ENCODE results near the gene VDR. TPM values are rescaled to one million over a fixed set of nuclear protein-coding genes. Genes with fewer than 3 reads are reported as not detected.
A peak's percentile ranks its signal among the peaks of the same experiment; 100 is the strongest.

Gene VDR
- polyA plus RNA-seq, 1 donor = 11.3 TPM

- Histone ChIP-seq H3K4me1 (ENCODE audit: control insufficient read depth, insufficient read depth, low read length) (peaks cover 25% of the 10 kb centered on the region), H3K4me3 (ENCODE audit: low read length) (no peak overlapping the region), H3K9me3 (ENCODE audit: control insufficient read depth, low read depth, low read length) (no peaks in the 10 kb centered on the region), H3K27me3 (ENCODE audit: control insufficient read depth, insufficient read depth, low read length) (no peaks in the 10 kb centered on the region), H3K36me3 (ENCODE audit: control insufficient read depth, insufficient read depth, low read length) (no peaks in the 10 kb centered on the region), H3K27ac (ENCODE audit: low read length) (peak overlapping the region; percentile 42)
- WGBS (ENCODE audit: insufficient coverage, low lambda C conversion rate) = no CpG with 5 or more reads among the region's 12 CpGs
- peak; percentile 20 to 91 for DNase-seq
Observed at GRCh38 chr12:47943623-47944340, 39.0 kb upstream of the VDR start.

GRCh38 chr12:47942614-47943225 is 37.9 kb upstream of the VDR start:
- H3K4me3 ChIP-seq (ENCODE audit: low read length) = no peak overlapping the region
- H3K27me3 ChIP-seq (ENCODE audit: control insufficient read depth, insufficient read depth, low read length) = no peaks in the 10 kb centered on the region
- no peaks in the 10 kb centered on the region for H3K9me3 ChIP-seq (ENCODE audit: control insufficient read depth, low read depth, low read length)
- H3K4me1 ChIP-seq (ENCODE audit: control insufficient read depth, insufficient read depth, low read length) = peaks cover 25% of the 10 kb centered on the region
- no peak for DNase-seq
- H3K27ac ChIP-seq (ENCODE audit: low read length) = peak overlapping the region; percentile 42
- no peaks in the 10 kb centered on the region for H3K36me3 ChIP-seq (ENCODE audit: control insufficient read depth, insufficient read depth, low read length)
- WGBS (ENCODE audit: insufficient coverage, low lambda C conversion rate) = no CpG with 5 or more reads among the region's 31 CpGs

- H3K4me1 ChIP-seq (ENCODE audit: control insufficient read depth, insufficient read depth, low read length) = peaks cover 25% of the 10 kb centered on the region
- no CpG with 5 or more reads among the region's 40 CpGs for WGBS (ENCODE audit: insufficient coverage, low lambda C conversion rate)
Observed at GRCh38 chr12:47941871-47942613, 37.2 kb upstream of the VDR start.

GRCh38 chr12:47941475-47941780 is 36.6 kb upstream of the VDR start:
- DNase-seq = no peak
- WGBS (ENCODE audit: insufficient coverage, low lambda C conversion rate) = 100% methylated on average over 1 of the region's 9 CpGs
- Histone ChIP-seq H3K36me3 (ENCODE audit: control insufficient read depth, insufficient read depth, low read length) (no peaks in the 10 kb centered on the region), H3K27me3 (ENCODE audit: control insufficient read depth, insufficient read depth, low read length) (no peaks in the 10 kb centered on the region), H3K4me3 (ENCODE audit: low read length) (no peak overlapping the region), H3K4me1 (ENCODE audit: control insufficient read depth, insufficient read depth, low read length) (peaks cover 25% of the 10 kb centered on the region), H3K9me3 (ENCODE audit: control insufficient read depth, low read depth, low read length) (no peaks in the 10 kb centered on the region), H3K27ac (ENCODE audit: low read length) (no peak overlapping the region)

More at GRCh38 chr12:47941871-47942613, 37.2 kb upstream of the VDR start:
- no peak for DNase-seq
- Histone ChIP-seq H3K9me3 (ENCODE audit: control insufficient read depth, low read depth, low read length) (no peaks in the 10 kb centered on the region), H3K27ac (ENCODE audit: low read length) (no peak overlapping the region), H3K27me3 (ENCODE audit: control insufficient read depth, insufficient read depth, low read length) (no peaks in the 10 kb centered on the region), H3K36me3 (ENCODE audit: control insufficient read depth, insufficient read depth, low read length) (no peaks in the 10 kb centered on the region), H3K4me3 (ENCODE audit: low read length) (no peak overlapping the region)

- 100% methylated on average over 1 of the region's 10 CpGs for WGBS (ENCODE audit: insufficient coverage, low lambda C conversion rate)
- no peak overlapping the region for H3K4me3 ChIP-seq (ENCODE audit: low read length)
- no peak overlapping the region for H3K27ac ChIP-seq (ENCODE audit: low read length)
- H3K27me3 ChIP-seq (ENCODE audit: control insufficient read depth, insufficient read depth, low read length) = no peaks in the 10 kb centered on the region
- H3K36me3 ChIP-seq (ENCODE audit: control insufficient read depth, insufficient read depth, low read length) = no peaks in the 10 kb centered on the region
- no peak for DNase-seq
- H3K9me3 ChIP-seq (ENCODE audit: control insufficient read depth, low read depth, low read length) = no peaks in the 10 kb centered on the region
- H3K4me1 ChIP-seq (ENCODE audit: control insufficient read depth, insufficient read depth, low read length) = peaks cover 25% of the 10 kb centered on the region
Observed at GRCh38 chr12:47940773-47941474, 36.1 kb upstream of the VDR start.

- Histone ChIP-seq H3K4me1 (ENCODE audit: control insufficient read depth, insufficient read depth, low read length) (peaks cover 24% of the 10 kb centered on the region), H3K36me3 (ENCODE audit: control insufficient read depth, insufficient read depth, low read length) (no peaks in the 10 kb centered on the region), H3K27ac (ENCODE audit: low read length) (no peak overlapping the region), H3K9me3 (ENCODE audit: control insufficient read depth, low read depth, low read length) (no peaks in the 10 kb centered on the region), H3K27me3 (ENCODE audit: control insufficient read depth, insufficient read depth, low read length) (no peaks in the 10 kb centered on the region), H3K4me3 (ENCODE audit: low read length) (no peak overlapping the region)
- no CpG with 5 or more reads among the region's 6 CpGs for WGBS (ENCODE audit: insufficient coverage, low lambda C conversion rate)
- peak; percentile 53 to 84 for DNase-seq
Observed at GRCh38 chr12:47939009-47939601, 34.3 kb upstream of the VDR start.

- H3K4me3 ChIP-seq (ENCODE audit: low read length) = no peak overlapping the region
- DNase-seq = no peak
- no CpG with 5 or more reads among the region's 4 CpGs for whole genome bisulfite sequencing (ENCODE audit: insufficient coverage, low lambda C conversion rate)
- H3K4me1 ChIP-seq (ENCODE audit: control insufficient read depth, insufficient read depth, low read length) = peaks cover 22% of the 10 kb centered on the region
- no peak overlapping the region for H3K27ac ChIP-seq (ENCODE audit: low read length)
- H3K9me3 ChIP-seq (ENCODE audit: control insufficient read depth, low read depth, low read length) = no peaks in the 10 kb centered on the region
- H3K27me3 ChIP-seq (ENCODE audit: control insufficient read depth, insufficient read depth, low read length) = no peaks in the 10 kb centered on the region
- H3K36me3 ChIP-seq (ENCODE audit: control insufficient read depth, insufficient read depth, low read length) = no peaks in the 10 kb centered on the region
Observed at GRCh38 chr12:47938594-47938993, 33.8 kb upstream of the VDR start.

- Histone ChIP-seq H3K4me3 (ENCODE audit: low read length) (no peak overlapping the region), H3K27ac (ENCODE audit: low read length) (no peak overlapping the region), H3K36me3 (ENCODE audit: control insufficient read depth, insufficient read depth, low read length) (no peaks in the 10 kb centered on the region), H3K27me3 (ENCODE audit: control insufficient read depth, insufficient read depth, low read length) (no peaks in the 10 kb centered on the region), H3K4me1 (ENCODE audit: control insufficient read depth, insufficient read depth, low read length) (peaks cover 18% of the 10 kb centered on the region), H3K9me3 (ENCODE audit: control insufficient read depth, low read depth, low read length) (no peaks in the 10 kb centered on the region)
- no CpG with 5 or more reads among the region's 1 CpG for WGBS (ENCODE audit: insufficient coverage, low lambda C conversion rate)
- DNase-seq = no peak
Observed at GRCh38 chr12:47938093-47938492, 33.3 kb upstream of the VDR start.

- no peak overlapping the region for H3K4me3 ChIP-seq (ENCODE audit: low read length)
- WGBS (ENCODE audit: insufficient coverage, low lambda C conversion rate) = no CpG with 5 or more reads among the region's 9 CpGs
- H3K36me3 ChIP-seq (ENCODE audit: control insufficient read depth, insufficient read depth, low read length) = no peaks in the 10 kb centered on the region
- H3K9me3 ChIP-seq (ENCODE audit: control insufficient read depth, low read depth, low read length) = no peaks in the 10 kb centered on the region
- H3K27me3 ChIP-seq (ENCODE audit: control insufficient read depth, insufficient read depth, low read length) = no peaks in the 10 kb centered on the region
- peak in 1 of 2 donors; percentile 31 for DNase-seq
- H3K27ac ChIP-seq (ENCODE audit: low read length) = no peak overlapping the region
- peaks cover 6% of the 10 kb centered on the region for H3K4me1 ChIP-seq (ENCODE audit: control insufficient read depth, insufficient read depth, low read length)
Observed at GRCh38 chr12:47935184-47935583, 30.4 kb upstream of the VDR start.

- H3K9me3 ChIP-seq (ENCODE audit: control insufficient read depth, low read depth, low read length) = no peaks in the 10 kb centered on the region
- H3K36me3 ChIP-seq (ENCODE audit: control insufficient read depth, insufficient read depth, low read length) = no peaks in the 10 kb centered on the region
- no peak for DNase-seq
- H3K27ac ChIP-seq (ENCODE audit: low read length) = no peak overlapping the region
- WGBS (ENCODE audit: insufficient coverage, low lambda C conversion rate) = no CpG with 5 or more reads among the region's 1 CpG
- no peaks in the 10 kb centered on the region for H3K4me1 ChIP-seq (ENCODE audit: control insufficient read depth, insufficient read depth, low read length)
- no peaks in the 10 kb centered on the region for H3K27me3 ChIP-seq (ENCODE audit: control insufficient read depth, insufficient read depth, low read length)
- no peak overlapping the region for H3K4me3 ChIP-seq (ENCODE audit: low read length)
Observed at GRCh38 chr12:47931187-47931586, 26.4 kb upstream of the VDR start.

Data from large intestine (tissue), 3 donors.